Epithelial cell of proximal tubule (primary cell): ENCODE measurements around the gene SLC1A4. TPM values are rescaled to one million over a fixed set of nuclear protein-coding genes. Genes with fewer than 3 reads are reported as not detected.
A peak's percentile ranks its signal among the peaks of the same experiment; 100 is the strongest.

ENCODE experiments used
- DNase-seq: peaks from one replicate; pipeline ENCODE4 v3.0.0-alpha.2; 2011; ENCODE audit warnings: low read depth
- H3K4me3 ChIP-seq: 2 replicates; pipeline ENCODE4 v1.5.1; 2011; ENCODE audit warnings: low read depth, mild to moderate bottlenecking, low read length
- CTCF ChIP-seq: conservative IDR thresholded peaks from 2 replicates; pipeline ENCODE4 v1.5.1; 2012; ENCODE audit warnings: low read depth, mild to moderate bottlenecking, low read length
- total RNA-seq: library from RNA; depleted of rRNA; stranded (reverse); fragments of >200 nt; gene quantifications from 2 replicates; pipeline ENCODE4 v1.2.3, GENCODE V29; 2015

The SLC1A4 gene
- total RNA-seq, 1 donor from 2014 or later = 19.8 TPM

- no peak overlapping the region for H3K4me3 ChIP-seq
- DNase-seq = no peak
- no peak for TF ChIP-seq CTCF
These were observed 6.3 kb upstream of the SLC1A4 start for GRCh38 chr2:64982932-64983331.

GRCh38 chr2:64985447-64985846 is 3.8 kb upstream of the SLC1A4 start:
- no peak for DNase-seq
- no peak overlapping the region for H3K4me3 ChIP-seq
- TF ChIP-seq CTCF = no peak

GRCh38 chr2:64987001-64987955 is 1.9 kb upstream of the SLC1A4 start:
- TF ChIP-seq CTCF = peak; percentile 33
- DNase-seq = no peak
- peak overlapping the region; percentile 84 for H3K4me3 ChIP-seq

GRCh38 chr2:64987956-64988419 is 1.2 kb upstream of the SLC1A4 start:
- peak overlapping the region; percentile 84 for H3K4me3 ChIP-seq
- TF ChIP-seq CTCF = no peak
- no peak for DNase-seq

- TF ChIP-seq CTCF = peak; percentile 43
- H3K4me3 ChIP-seq = peak overlapping the region; percentile 84
- DNase-seq = no peak
These were observed 626 bp upstream of the SLC1A4 start for GRCh38 chr2:64988420-64989125.

- DNase-seq = no peak
- TF ChIP-seq CTCF = no peak
- peak overlapping the region; percentile 84 for H3K4me3 ChIP-seq
These were observed 899 bp downstream of the SLC1A4 start for GRCh38 chr2:64989982-64990614.
